ENCODE data around the gene STX12.
"Not testable (repeated sequence)": the region's sequence is repeated elsewhere in the genome, so short reads cannot be mapped to it uniquely, and the experiment has no call there.

STX12 gene

GRCh38 chr1:27824411-27824810, 51.4 kb downstream of the STX12 start:
- Histone ChIP-seq H3K9me3 (ENCODE audit: control insufficient read depth, low read length) (no peaks in the 10 kb centered on the region), H3K4me3 (ENCODE audit: insufficient read depth, low read depth, low read length) (no peak overlapping the region), H3K4me1 (ENCODE audit: control insufficient read depth, insufficient read depth, low read length) (no peaks in the 10 kb centered on the region), H3K36me3 (ENCODE audit: control insufficient read depth, insufficient read depth, low read length) (no peaks in the 10 kb centered on the region), H3K27ac (ENCODE audit: insufficient read depth, low read depth, low read length, poor library complexity, severe bottlenecking) (no peak overlapping the region), H3K27me3 (ENCODE audit: control insufficient read depth, insufficient read depth, low read length, poor library complexity, severe bottlenecking) (no peaks in the 10 kb centered on the region)
- 96% methylated on average over 4 of the region's 4 CpGs for WGBS, 2 experiments

- not testable (repeated sequence) for H3K4me1 ChIP-seq (ENCODE audit: control insufficient read depth, insufficient read depth, low read length); H3K9me3 ChIP-seq (ENCODE audit: control insufficient read depth, low read length); H3K4me3 ChIP-seq (ENCODE audit: insufficient read depth, low read depth, low read length); H3K27ac ChIP-seq (ENCODE audit: insufficient read depth, low read depth, low read length, poor library complexity, severe bottlenecking); H3K36me3 ChIP-seq (ENCODE audit: control insufficient read depth, insufficient read depth, low read length); H3K27me3 ChIP-seq (ENCODE audit: control insufficient read depth, insufficient read depth, low read length, poor library complexity, severe bottlenecking)
- 94 to 97% methylated on average over 3 of the region's 4 CpGs for WGBS, 2 experiments
Measured at GRCh38 chr1:27829339-27829960, 56.4 kb downstream of the STX12 start.

DNA sequence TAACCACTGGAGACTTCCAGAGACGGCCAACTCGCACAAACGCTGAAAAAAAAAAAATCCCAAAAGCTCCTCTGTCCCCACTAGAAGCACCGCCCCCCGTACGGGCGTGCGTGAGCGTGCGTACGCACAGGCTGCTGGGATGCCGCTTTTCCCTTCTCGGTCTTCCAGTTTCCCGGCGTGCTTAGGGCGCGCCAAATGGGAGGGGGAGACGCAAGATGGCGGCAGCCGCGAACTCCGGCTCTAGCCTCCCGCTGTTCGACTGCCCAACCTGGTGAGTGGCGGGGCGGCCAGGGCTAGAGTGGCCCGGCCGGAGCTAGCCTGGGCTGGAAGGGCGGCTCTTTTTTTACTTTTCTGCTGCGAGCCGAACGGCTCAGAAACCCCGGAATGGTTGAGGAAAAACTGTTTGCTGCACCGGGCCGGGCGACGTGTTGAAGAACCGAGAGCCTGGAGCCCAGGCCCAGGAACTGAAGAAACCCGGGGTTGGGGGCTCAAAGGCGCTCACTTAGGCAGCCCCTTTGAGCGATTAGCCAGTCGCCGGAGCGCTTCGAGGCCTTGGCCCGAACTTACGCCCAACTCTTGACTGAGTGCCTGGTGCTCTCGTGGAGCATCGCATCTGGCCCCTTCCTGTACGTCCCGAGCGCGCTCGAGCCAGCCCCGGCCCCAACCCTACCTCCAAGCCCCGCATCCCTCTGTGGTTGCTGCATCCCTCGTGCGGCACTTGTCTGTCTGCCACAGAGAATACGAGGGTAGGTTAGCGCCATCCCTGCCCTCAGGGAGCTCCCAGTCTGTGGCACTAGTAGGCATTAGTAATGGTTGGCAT, 57.8 kb downstream of the STX12 start, which contains the start of gene PPP1R8:
TSS of gene PPP1R8 (plus strand) at position 162 of the 820 bp plus-strand sequence. CDS start at position 216, 54 bp downstream.
- Histone ChIP-seq H3K9me3 (ENCODE audit: control insufficient read depth, low read length) (no peaks in the 10 kb centered on the region), H3K4me1 (ENCODE audit: control insufficient read depth, insufficient read depth, low read length) (no peaks in the 10 kb centered on the region), H3K36me3 (ENCODE audit: control insufficient read depth, insufficient read depth, low read length) (peaks cover 4% of the 10 kb centered on the region), H3K27me3 (ENCODE audit: control insufficient read depth, insufficient read depth, low read length, poor library complexity, severe bottlenecking) (no peaks in the 10 kb centered on the region), H3K4me3 (ENCODE audit: insufficient read depth, low read depth, low read length) (peak within 1 kb of the TSS; percentile 100), H3K27ac (ENCODE audit: insufficient read depth, low read depth, low read length, poor library complexity, severe bottlenecking) (peak within 1 kb of the TSS; percentile 98)
- 0 to 1% methylated on average over 60 of the region's 60 CpGs for WGBS, 2 experiments

- Histone ChIP-seq H3K9me3 (ENCODE audit: control insufficient read depth, low read length) (no peaks in the 10 kb centered on the region), H3K27ac (ENCODE audit: insufficient read depth, low read depth, low read length, poor library complexity, severe bottlenecking) (peak overlapping the region; percentile 98)
- WGBS, 2 experiments = 52 to 59% methylated on average over 10 of the region's 10 CpGs
Measured at GRCh38 chr1:27831568-27832410, 58.8 kb downstream of the STX12 start.

GRCh38 chr1:27832762-27833161, 59.7 kb downstream of the STX12 start:
- Histone ChIP-seq H3K36me3 (ENCODE audit: control insufficient read depth, insufficient read depth, low read length) (peaks cover 4% of the 10 kb centered on the region), H3K27ac (ENCODE audit: insufficient read depth, low read depth, low read length, poor library complexity, severe bottlenecking) (no peak overlapping the region), H3K4me1 (ENCODE audit: control insufficient read depth, insufficient read depth, low read length) (no peaks in the 10 kb centered on the region), H3K27me3 (ENCODE audit: control insufficient read depth, insufficient read depth, low read length, poor library complexity, severe bottlenecking) (no peaks in the 10 kb centered on the region), H3K4me3 (ENCODE audit: insufficient read depth, low read depth, low read length) (no peak overlapping the region), H3K9me3 (ENCODE audit: control insufficient read depth, low read length) (no peaks in the 10 kb centered on the region)
- WGBS, 2 experiments = 97 to 100% methylated on average over 1 to 2 of the region's 2 CpGs

More at GRCh38 chr1:27831568-27832410, 58.8 kb downstream of the STX12 start:
- H3K27me3 ChIP-seq (ENCODE audit: control insufficient read depth, insufficient read depth, low read length, poor library complexity, severe bottlenecking) = no peaks in the 10 kb centered on the region
- peaks cover 4% of the 10 kb centered on the region for H3K36me3 ChIP-seq (ENCODE audit: control insufficient read depth, insufficient read depth, low read length)
- H3K4me3 ChIP-seq (ENCODE audit: insufficient read depth, low read depth, low read length) = peak overlapping the region; percentile 100
- H3K4me1 ChIP-seq (ENCODE audit: control insufficient read depth, insufficient read depth, low read length) = no peaks in the 10 kb centered on the region

DNA sequence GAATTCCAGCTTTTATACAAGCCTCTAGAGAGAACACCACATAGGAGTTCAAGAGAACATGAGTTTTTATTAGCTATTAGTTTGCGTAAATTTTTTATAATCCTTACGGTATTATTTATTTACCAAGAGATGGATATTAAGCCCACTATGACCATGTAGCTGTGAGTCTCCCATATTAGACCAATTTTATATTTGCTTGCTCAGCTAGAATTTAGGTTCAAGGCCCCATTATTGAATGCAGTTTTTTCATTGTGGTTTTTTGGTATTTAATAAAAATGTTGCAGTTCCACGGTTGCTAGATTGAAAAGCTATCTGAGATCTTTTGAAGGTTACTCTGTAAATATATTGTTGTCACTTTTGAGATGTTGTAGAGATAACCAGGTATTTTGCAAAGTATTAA, 60.5 kb downstream of the STX12 start:
- Histone ChIP-seq H3K36me3 (ENCODE audit: control insufficient read depth, insufficient read depth, low read length) (peaks cover 4% of the 10 kb centered on the region), H3K27ac (ENCODE audit: insufficient read depth, low read depth, low read length, poor library complexity, severe bottlenecking) (no peak overlapping the region), H3K9me3 (ENCODE audit: control insufficient read depth, low read length) (no peaks in the 10 kb centered on the region), H3K4me1 (ENCODE audit: control insufficient read depth, insufficient read depth, low read length) (no peaks in the 10 kb centered on the region), H3K4me3 (ENCODE audit: insufficient read depth, low read depth, low read length) (no peak overlapping the region), H3K27me3 (ENCODE audit: control insufficient read depth, insufficient read depth, low read length, poor library complexity, severe bottlenecking) (no peaks in the 10 kb centered on the region)
- 98 to 100% methylated on average over 2 to 3 of the region's 3 CpGs for WGBS, 2 experiments

- H3K4me3 ChIP-seq (ENCODE audit: insufficient read depth, low read depth, low read length) = no peak overlapping the region
- no peaks in the 10 kb centered on the region for H3K4me1 ChIP-seq (ENCODE audit: control insufficient read depth, insufficient read depth, low read length)
- H3K9me3 ChIP-seq (ENCODE audit: control insufficient read depth, low read length) = no peaks in the 10 kb centered on the region
- no peak overlapping the region for H3K27ac ChIP-seq (ENCODE audit: insufficient read depth, low read depth, low read length, poor library complexity, severe bottlenecking)
- H3K36me3 ChIP-seq (ENCODE audit: control insufficient read depth, insufficient read depth, low read length) = peaks cover 15% of the 10 kb centered on the region
- H3K27me3 ChIP-seq (ENCODE audit: control insufficient read depth, insufficient read depth, low read length, poor library complexity, severe bottlenecking) = no peaks in the 10 kb centered on the region
Measured at GRCh38 chr1:27835046-27835445, 62.0 kb downstream of the STX12 start.

DNA sequence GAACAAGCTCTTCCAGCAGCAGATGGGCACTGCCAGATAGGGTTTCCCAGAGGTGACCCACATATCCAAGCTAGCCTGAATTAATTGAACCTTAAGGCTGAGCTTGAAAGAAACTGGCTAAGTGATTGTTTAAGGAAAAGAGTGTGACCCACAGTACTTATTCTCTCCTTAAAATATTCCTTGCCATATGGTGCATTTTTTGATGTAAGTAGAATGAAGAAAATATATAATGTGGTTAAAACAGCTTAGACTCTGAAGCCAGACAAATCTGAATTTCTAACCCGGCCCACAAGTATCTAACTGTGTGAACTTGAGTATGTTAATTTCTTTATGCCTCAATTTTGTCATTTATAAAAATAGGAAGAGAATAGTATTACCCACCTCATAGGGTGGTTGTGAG, 62.5 kb downstream of the STX12 start:
- Histone ChIP-seq H3K4me3 (ENCODE audit: insufficient read depth, low read depth, low read length) (no peak overlapping the region), H3K9me3 (ENCODE audit: control insufficient read depth, low read length) (no peaks in the 10 kb centered on the region), H3K27ac (ENCODE audit: insufficient read depth, low read depth, low read length, poor library complexity, severe bottlenecking) (no peak overlapping the region), H3K4me1 (ENCODE audit: control insufficient read depth, insufficient read depth, low read length) (no peaks in the 10 kb centered on the region), H3K27me3 (ENCODE audit: control insufficient read depth, insufficient read depth, low read length, poor library complexity, severe bottlenecking) (no peaks in the 10 kb centered on the region), H3K36me3 (ENCODE audit: control insufficient read depth, insufficient read depth, low read length) (peaks cover 19% of the 10 kb centered on the region)
- WGBS, 2 experiments = 100% methylated on average over 1 of the region's 1 CpG; no CpG with 5 or more reads in 1 of the 2 experiments

GRCh38 chr1:27849951-27850350, 76.9 kb downstream of the STX12 start:
- 96 to 97% methylated on average over 7 of the region's 7 CpGs for WGBS, 2 experiments
- H3K36me3 ChIP-seq (ENCODE audit: control insufficient read depth, insufficient read depth, low read length) = peaks cover 53% of the 10 kb centered on the region
- no peak overlapping the region for H3K27ac ChIP-seq (ENCODE audit: insufficient read depth, low read depth, low read length, poor library complexity, severe bottlenecking)
- no peaks in the 10 kb centered on the region for H3K9me3 ChIP-seq (ENCODE audit: control insufficient read depth, low read length)
- H3K4me3 ChIP-seq (ENCODE audit: insufficient read depth, low read depth, low read length) = no peak overlapping the region
- no peaks in the 10 kb centered on the region for H3K4me1 ChIP-seq (ENCODE audit: control insufficient read depth, insufficient read depth, low read length)
- no peaks in the 10 kb centered on the region for H3K27me3 ChIP-seq (ENCODE audit: control insufficient read depth, insufficient read depth, low read length, poor library complexity, severe bottlenecking)

DNA sequence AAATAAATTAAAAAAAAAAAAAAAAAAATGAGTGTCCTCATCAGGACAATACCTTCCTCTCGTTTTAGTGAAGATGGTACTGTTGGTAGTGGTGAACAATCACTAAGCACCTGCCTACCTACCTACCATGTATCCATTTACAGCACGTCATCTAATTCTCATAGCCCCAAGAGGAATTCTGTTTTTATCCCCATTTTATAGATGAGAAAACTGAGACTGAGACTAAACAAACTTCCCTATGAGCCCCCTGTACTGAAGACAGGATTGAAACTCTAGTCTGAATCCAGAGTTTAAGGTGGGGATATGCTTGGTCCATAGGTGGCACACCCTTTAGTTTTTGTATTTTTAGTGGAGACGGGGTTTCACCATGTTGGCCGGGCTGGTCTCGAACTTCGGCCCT, 82.1 kb downstream of the STX12 start:
- no peaks in the 10 kb centered on the region for H3K27me3 ChIP-seq (ENCODE audit: control insufficient read depth, insufficient read depth, low read length, poor library complexity, severe bottlenecking)
- 90 to 91% methylated on average over 4 to 5 of the region's 6 CpGs for WGBS, 2 experiments
- no peak overlapping the region for H3K4me3 ChIP-seq (ENCODE audit: insufficient read depth, low read depth, low read length)
- no peak overlapping the region for H3K27ac ChIP-seq (ENCODE audit: insufficient read depth, low read depth, low read length, poor library complexity, severe bottlenecking)
- peaks cover 9% of the 10 kb centered on the region for H3K4me1 ChIP-seq (ENCODE audit: control insufficient read depth, insufficient read depth, low read length)
- no peaks in the 10 kb centered on the region for H3K9me3 ChIP-seq (ENCODE audit: control insufficient read depth, low read length)
- H3K36me3 ChIP-seq (ENCODE audit: control insufficient read depth, insufficient read depth, low read length) = peaks cover 17% of the 10 kb centered on the region

Measured in ectodermal cell (in vitro differentiated cells).